Measurements from ENCODE around the gene FAM186B. TPM values are rescaled to one million over a fixed set of nuclear protein-coding genes. Genes with fewer than 3 reads are reported as not detected.

Gene FAM186B
- total and polyA plus RNA-seq, 2 experiments from 2014 or later: 0.21 to 0.38 TPM

- peaks cover 14% of the 10 kb centered on the region for H3K4me1 ChIP-seq (ENCODE audit: insufficient read depth)
- Mint-ChIP-seq H3K9me3 (no peaks in the 10 kb centered on the region), H3K27ac (no peak overlapping the region), H3K36me3 (ENCODE audit: low read depth) (peaks cover 18% of the 10 kb centered on the region), H3K4me3 (no peak overlapping the region; the same call in 2 of the 3 replicates), H3K27me3 (ENCODE audit: insufficient read depth, low read depth, poor library complexity) (peaks cover 6% of the 10 kb centered on the region), H3K4me1 (peaks cover 33% of the 10 kb centered on the region)
- TF ChIP-seq EZH2 (IDR thresholded peaks at IDR 0.05; ENCODE audit: low read depth, unreplicated experiment): no peak
- no peak for TF ChIP-seq CREB1 (CRISPR knock-in tag; IDR thresholded peaks at IDR 0.05; ENCODE audit: low read depth)
- TF ChIP-seq ZNF331 (CRISPR knock-in tag; IDR thresholded peaks at IDR 0.05; ENCODE audit: low read depth): no peak
- no peak for TF ChIP-seq ETS1 (IDR thresholded peaks at IDR 0.05)
- TF ChIP-seq ZNF114 (CRISPR knock-in tag; IDR thresholded peaks at IDR 0.05): no peak
- no peak for TF ChIP-seq POLR2AphosphoS5 (IDR thresholded peaks at IDR 0.05; ENCODE audit: low read depth)
- TF ChIP-seq STAT1 (IDR thresholded peaks at IDR 0.05; ENCODE audit: unreplicated experiment): no peak
- no peak for TF ChIP-seq ZNF462 (CRISPR knock-in tag; IDR thresholded peaks at IDR 0.05)
- no peak for TF ChIP-seq JUNB (IDR thresholded peaks at IDR 0.05; ENCODE audit: unreplicated experiment)
- no peak for TF ChIP-seq CTCF (conservative IDR thresholded peaks at IDR 0.05; ENCODE audit: low read depth in 2 of 2)
- no peak for TF ChIP-seq REST (IDR thresholded peaks at IDR 0.05; ENCODE audit: unreplicated experiment)
- no peak for TF ChIP-seq NANOG (IDR thresholded peaks at IDR 0.05; ENCODE audit: borderline replicate concordance)
- no peak for TF ChIP-seq EZH2phosphoT487 (IDR thresholded peaks at IDR 0.05; ENCODE audit: unreplicated experiment)
- H3K4me2 ChIP-seq: no peak overlapping the region
- no peaks in the 10 kb centered on the region for H3K9me2 ChIP-seq (ENCODE audit: insufficient read depth)
- no peak overlapping the region for H2AFZ ChIP-seq
- no peak overlapping the region for H3K4me3 ChIP-seq
- H3F3A ChIP-seq (replicated peaks; ENCODE audit: low read depth): 0 out of 2 replicates have a peak, but pooled peaks cover 2% of the 10 kb centered on the region
- H4K20me1 ChIP-seq (replicated peaks; ENCODE audit: insufficient read depth): no peaks in the 10 kb centered on the region; the same call in 1 of the 2 replicates
- no peak overlapping the region for H3K27ac ChIP-seq (ENCODE audit: low read depth)
- no peaks in the 10 kb centered on the region for H3K27me3 ChIP-seq (ENCODE audit: insufficient read depth)
- no peak for ATAC-seq
- no peak for DNase-seq (ENCODE audit: low spot score)
- no peaks in the 10 kb centered on the region for H3K79me2 ChIP-seq (replicated peaks; ENCODE audit: insufficient read depth)
- H3K36me3 ChIP-seq (ENCODE audit: insufficient read depth): 0 out of 2 replicates have a peak, but pooled peaks cover 9% of the 10 kb centered on the region
Measured at GRCh38 chr12:49635036-49635435, 29.6 kb upstream of the FAM186B start.

Measured in GM23338 (cell line).